Mesendoderm (in vitro differentiated cells): ENCODE measurements around the gene KIAA0232.
"Not testable (repeated sequence)": the region's sequence is repeated elsewhere in the genome, so short reads cannot be mapped to it uniquely, and the experiment has no call there.

Source experiments
- DNase-seq: peaks from one replicate; pipeline ENCODE4 v3.0.0; 2013
- H2AK5ac ChIP-seq: 2 replicates; pipeline ENCODE4 v1.6.1; 2013; ENCODE audit warnings: low read length, inconsistent platforms
- H2BK120ac ChIP-seq: 2 replicates; pipeline ENCODE4 v1.6.1; 2013; ENCODE audit warnings: low read depth, mild to moderate bottlenecking, low read length, moderate library complexity, mixed read lengths
- H2BK15ac ChIP-seq: replicated peaks from 2 replicates; pipeline ENCODE4 v1.6.1; 2013; ENCODE audit warnings: low read depth, mild to moderate bottlenecking, moderate library complexity
- H2BK5ac ChIP-seq: 2 replicates; pipeline ENCODE4 v1.6.1; 2013; ENCODE audit warnings: low read length, inconsistent platforms
- H3K18ac ChIP-seq: 2 replicates; pipeline ENCODE4 v1.6.1; 2013; ENCODE audit warnings: mild to moderate bottlenecking, low read length, mixed read lengths
- H3K23ac ChIP-seq: one replicate; pipeline ENCODE4 v1.6.1; 2013; ENCODE audit warnings: low read length
- H3K27ac ChIP-seq: 2 replicates; pipeline ENCODE4 v1.5.1; 2013; ENCODE audit warnings: low read depth, mild to moderate bottlenecking, inconsistent platforms, low read length, moderate library complexity
- H3K27me3 ChIP-seq: 2 replicates; pipeline ENCODE4 v1.6.1; 2013; ENCODE audit warnings: low read length, control low read depth, mild to moderate bottlenecking, inconsistent platforms; ENCODE audit not compliant: insufficient read depth, poor library complexity
- H3K36me3 ChIP-seq: 2 replicates; pipeline ENCODE4 v1.6.1; 2013; ENCODE audit warnings: low read length, inconsistent platforms; ENCODE audit not compliant: control insufficient read depth, insufficient read depth
- H3K4ac ChIP-seq: one replicate; pipeline ENCODE4 v1.6.1; 2013; ENCODE audit warnings: low read depth, mild to moderate bottlenecking, low read length, moderate library complexity
- H3K4me1 ChIP-seq: 2 replicates; pipeline ENCODE4 v1.6.1; 2013; ENCODE audit warnings: low read depth, low read length, inconsistent platforms; ENCODE audit not compliant: control insufficient read depth
- H3K4me2 ChIP-seq: 2 replicates; pipeline ENCODE4 v1.6.1; 2013; ENCODE audit warnings: low read length
- H3K4me3 ChIP-seq: 2 replicates; pipeline ENCODE4 v1.5.1; 2013; ENCODE audit warnings: mild to moderate bottlenecking, low read length
- H3K56ac ChIP-seq: one replicate; pipeline ENCODE4 v1.6.1; 2013; ENCODE audit warnings: low read length
- H3K79me1 ChIP-seq: 2 replicates; pipeline ENCODE4 v1.6.1; 2013; ENCODE audit warnings: low read length, inconsistent platforms
- H3K79me2 ChIP-seq: 2 replicates; pipeline ENCODE4 v1.6.1; 2013; ENCODE audit warnings: mild to moderate bottlenecking, low read length; ENCODE audit not compliant: control insufficient read depth, insufficient read depth
- H3K9ac ChIP-seq: 2 replicates; pipeline ENCODE4 v1.6.1; 2013; ENCODE audit warnings: low read length, inconsistent platforms
- H4K5ac ChIP-seq: one replicate; pipeline ENCODE4 v1.6.1; 2013; ENCODE audit warnings: low read length
- H4K8ac ChIP-seq: one replicate; pipeline ENCODE4 v1.6.1; 2013; ENCODE audit warnings: low read depth, mild to moderate bottlenecking, control low read depth, low read length, moderate library complexity
- WGBS: extraction: QIAGEN DNeasy Blood & Tissue Kit; methylation state at CpG from one replicate; pipeline ENCODE4 v1.1.7; 2013; ENCODE audit warnings: low lambda C conversion rate, missing lambda C conversion rate; ENCODE audit not compliant: insufficient coverage; ENCODE audit errors: extremely low coverage; 5-methylcytosine and 5-hydroxymethylcytosine counted together

Gene KIAA0232

DNA sequence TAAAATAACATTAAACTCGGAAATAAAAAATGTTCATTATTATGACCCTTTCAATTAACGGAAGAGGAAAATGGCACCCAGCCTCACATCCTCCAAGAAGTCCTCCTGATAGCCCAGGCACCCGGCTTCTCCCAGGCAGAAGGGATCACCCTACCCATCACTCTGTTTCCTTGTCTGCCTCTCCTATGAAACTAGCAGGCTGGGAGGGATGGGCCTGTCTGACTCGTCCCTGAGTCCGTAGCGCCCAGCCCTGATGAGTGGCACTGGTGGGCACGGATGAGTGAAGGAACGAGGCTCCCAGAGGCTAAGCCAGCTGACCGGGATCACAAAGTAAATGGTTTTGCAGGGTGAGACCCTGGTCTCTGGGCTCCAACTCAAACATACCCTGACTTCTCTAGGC lies 28.6 kb upstream of the KIAA0232 start:
- no peak overlapping the region for H3K4me2 ChIP-seq
- no peak overlapping the region for H3K4ac ChIP-seq
- no peak overlapping the region for H3K18ac ChIP-seq
- H3K9ac ChIP-seq, result no peak overlapping the region
- H4K5ac ChIP-seq, result no peak overlapping the region
- H3K79me1 ChIP-seq, result no peaks in the 10 kb centered on the region
- H2BK5ac ChIP-seq, result no peak overlapping the region
- H2BK120ac ChIP-seq, result no peak overlapping the region
- WGBS, result no CpG with 5 or more reads among the region's 9 CpGs
- H2AK5ac ChIP-seq, result no peak overlapping the region
- no peaks in the 10 kb centered on the region for H3K4me1 ChIP-seq
- H3K27ac ChIP-seq, result no peak overlapping the region
- no peaks in the 10 kb centered on the region for H3K79me2 ChIP-seq
- H2BK15ac ChIP-seq, result no peak overlapping the region
- H3K56ac ChIP-seq, result no peak overlapping the region
- H3K23ac ChIP-seq, result no peak overlapping the region
- no peak overlapping the region for H4K8ac ChIP-seq
- H3K36me3 ChIP-seq, result no peaks in the 10 kb centered on the region
- no peak overlapping the region for H3K4me3 ChIP-seq
- no peak for DNase-seq
- no peaks in the 10 kb centered on the region for H3K27me3 ChIP-seq

DNA sequence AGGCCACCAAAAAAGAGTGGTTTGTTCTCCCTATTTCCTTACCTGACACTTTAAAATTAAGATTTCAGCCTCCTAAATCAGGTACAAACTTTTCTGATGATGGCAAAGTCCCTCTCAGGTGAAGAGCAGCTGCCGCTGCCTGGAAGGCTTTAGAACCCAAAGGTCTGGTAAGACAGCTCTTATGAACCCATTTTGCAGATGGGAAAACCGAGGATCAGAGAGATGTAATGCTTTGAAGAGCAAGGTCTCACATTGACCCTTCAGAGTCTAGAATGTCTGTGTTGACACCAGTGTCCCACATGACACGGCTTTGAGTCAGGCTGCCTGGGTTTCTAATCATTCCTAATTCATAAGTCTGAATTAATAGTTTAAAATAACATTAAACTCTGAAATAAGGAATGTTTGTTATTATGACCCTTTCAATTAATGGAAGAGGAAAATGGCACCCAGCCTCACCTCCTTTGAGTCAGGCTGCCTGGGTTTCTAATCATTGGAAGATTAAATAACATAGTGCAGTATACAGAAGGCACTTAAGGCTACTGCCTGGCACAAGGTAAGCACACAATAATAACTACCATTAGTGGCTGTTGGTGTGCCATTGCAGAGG lies 27.9 kb upstream of the KIAA0232 start:
- H2BK120ac ChIP-seq, result no peak overlapping the region
- no peak overlapping the region for H3K27ac ChIP-seq
- no peak overlapping the region for H2BK5ac ChIP-seq
- DNase-seq, result no peak
- H3K36me3 ChIP-seq, result no peaks in the 10 kb centered on the region
- no peak overlapping the region for H3K9ac ChIP-seq
- H3K56ac ChIP-seq, result no peak overlapping the region
- H3K4me3 ChIP-seq, result no peak overlapping the region
- H3K79me2 ChIP-seq, result no peaks in the 10 kb centered on the region
- H3K27me3 ChIP-seq, result no peaks in the 10 kb centered on the region
- no peaks in the 10 kb centered on the region for H3K79me1 ChIP-seq
- no peak overlapping the region for H3K23ac ChIP-seq
- no peaks in the 10 kb centered on the region for H3K4me1 ChIP-seq
- H4K5ac ChIP-seq, result no peak overlapping the region
- WGBS, result no CpG with 5 or more reads among the region's 3 CpGs
- H3K4me2 ChIP-seq, result no peak overlapping the region
- no peak overlapping the region for H3K18ac ChIP-seq
- no peak overlapping the region for H2AK5ac ChIP-seq
- no peak overlapping the region for H3K4ac ChIP-seq
- H2BK15ac ChIP-seq, result no peak overlapping the region
- H4K8ac ChIP-seq, result no peak overlapping the region

GRCh38 chr4:6755088-6755753 lies 27.3 kb upstream of the KIAA0232 start:
- H3K27me3 ChIP-seq, result no peaks in the 10 kb centered on the region
- no peak for DNase-seq

GRCh38 chr4:6756345-6756744 lies 26.2 kb upstream of the KIAA0232 start:
- H3K18ac ChIP-seq, H3K27me3 ChIP-seq, DNase-seq, H3K4me2 ChIP-seq, H2AK5ac ChIP-seq, H2BK15ac ChIP-seq, H2BK5ac ChIP-seq, H3K36me3 ChIP-seq, H3K27ac ChIP-seq, H2BK120ac ChIP-seq, H3K23ac ChIP-seq, H3K79me1 ChIP-seq, H3K79me2 ChIP-seq, H4K5ac ChIP-seq, H3K56ac ChIP-seq, H3K9ac ChIP-seq, H3K4ac ChIP-seq, H3K4me3 ChIP-seq, H4K8ac ChIP-seq, H3K4me1 ChIP-seq: not testable (repeated sequence)
- no CpG with 5 or more reads among the region's 6 CpGs for WGBS

More at GRCh38 chr4:6755088-6755753, 27.3 kb upstream of the KIAA0232 start:
- Histone ChIP-seq H3K23ac (no peak overlapping the region), H4K5ac (no peak overlapping the region), H3K36me3 (no peaks in the 10 kb centered on the region), H3K9ac (no peak overlapping the region), H3K4ac (no peak overlapping the region), H3K4me2 (no peak overlapping the region), H3K79me1 (no peaks in the 10 kb centered on the region), H3K79me2 (no peaks in the 10 kb centered on the region), H4K8ac (no peak overlapping the region), H2BK15ac (no peak overlapping the region), H3K4me3 (no peak overlapping the region), H2BK120ac (no peak overlapping the region), H3K18ac (no peak overlapping the region), H3K56ac (no peak overlapping the region), H2AK5ac (no peak overlapping the region), H2BK5ac (no peak overlapping the region), H3K4me1 (no peaks in the 10 kb centered on the region), H3K27ac (no peak overlapping the region)
- WGBS, result no CpG with 5 or more reads among the region's 5 CpGs

DNA sequence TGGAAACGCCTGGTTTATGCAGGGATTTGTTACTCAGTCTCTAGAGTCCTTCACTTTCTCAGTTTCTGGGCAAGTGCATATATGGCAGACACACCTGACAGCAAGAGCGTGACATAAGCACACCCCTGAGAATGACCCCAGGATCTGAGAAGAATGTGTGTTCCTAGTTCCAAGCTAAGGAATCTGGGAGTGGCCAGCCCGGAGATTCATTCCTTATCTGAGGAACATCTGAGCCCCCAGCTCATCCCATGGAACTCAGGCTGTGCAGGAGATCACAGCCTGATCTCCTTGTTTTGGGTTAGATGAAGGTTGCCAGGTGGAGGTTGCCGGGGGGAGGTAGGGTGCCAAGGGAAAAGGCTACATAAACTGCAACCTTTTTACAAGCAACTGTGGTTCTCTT lies 23.8 kb upstream of the KIAA0232 start:
- H3K4ac ChIP-seq, result no peak overlapping the region
- WGBS, result no CpG with 5 or more reads among the region's 4 CpGs
- no peak overlapping the region for H4K5ac ChIP-seq
- H3K36me3 ChIP-seq, result no peaks in the 10 kb centered on the region
- no peak overlapping the region for H3K4me3 ChIP-seq
- H3K18ac ChIP-seq, result no peak overlapping the region
- H2AK5ac ChIP-seq, result no peak overlapping the region
- H4K8ac ChIP-seq, result no peak overlapping the region
- no peak overlapping the region for H3K27ac ChIP-seq
- no peaks in the 10 kb centered on the region for H3K79me2 ChIP-seq
- H3K4me2 ChIP-seq, result no peak overlapping the region
- H3K23ac ChIP-seq, result no peak overlapping the region
- no peaks in the 10 kb centered on the region for H3K79me1 ChIP-seq
- H2BK15ac ChIP-seq, result no peak overlapping the region
- no peak overlapping the region for H3K56ac ChIP-seq
- H3K9ac ChIP-seq, result no peak overlapping the region
- DNase-seq, result peak; percentile 77
- no peak overlapping the region for H2BK5ac ChIP-seq
- no peak overlapping the region for H2BK120ac ChIP-seq
- no peaks in the 10 kb centered on the region for H3K4me1 ChIP-seq
- H3K27me3 ChIP-seq, result no peaks in the 10 kb centered on the region

DNA sequence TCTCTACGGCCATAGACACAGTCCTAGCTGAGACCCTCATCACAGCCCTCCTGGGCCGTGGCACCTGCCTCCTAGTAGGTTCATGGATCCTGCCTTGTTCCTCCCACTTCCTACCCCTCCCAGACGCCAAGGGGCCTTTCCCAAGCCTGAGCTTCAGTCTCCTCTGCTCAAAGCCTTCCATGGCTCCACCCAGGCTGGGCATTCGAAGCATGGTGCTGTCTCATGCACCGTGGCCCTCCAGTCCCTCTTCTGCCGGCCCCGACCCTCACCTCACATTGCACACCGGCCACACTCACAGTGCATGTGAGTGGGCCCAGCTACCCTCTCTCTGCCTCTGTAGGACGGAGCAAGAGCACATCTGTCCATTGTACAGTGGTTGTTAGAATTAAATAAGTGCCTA lies 21.7 kb upstream of the KIAA0232 start:
- H3K4me3 ChIP-seq, result no peak overlapping the region
- no peak for DNase-seq
- H4K5ac ChIP-seq, result no peak overlapping the region
- no peak overlapping the region for H3K9ac ChIP-seq
- H3K4me2 ChIP-seq, result no peak overlapping the region
- no peak overlapping the region for H3K18ac ChIP-seq
- no peak overlapping the region for H4K8ac ChIP-seq
- H3K56ac ChIP-seq, result no peak overlapping the region
- H3K23ac ChIP-seq, result no peak overlapping the region
- H3K79me2 ChIP-seq, result no peaks in the 10 kb centered on the region
- H2BK15ac ChIP-seq, result no peak overlapping the region
- no peak overlapping the region for H2AK5ac ChIP-seq
- no peak overlapping the region for H3K4ac ChIP-seq
- no peaks in the 10 kb centered on the region for H3K27me3 ChIP-seq
- H2BK120ac ChIP-seq, result no peak overlapping the region
- no peaks in the 10 kb centered on the region for H3K36me3 ChIP-seq
- no CpG with 5 or more reads among the region's 9 CpGs for WGBS
- H3K27ac ChIP-seq, result no peak overlapping the region
- no peaks in the 10 kb centered on the region for H3K79me1 ChIP-seq
- no peak overlapping the region for H2BK5ac ChIP-seq
- no peaks in the 10 kb centered on the region for H3K4me1 ChIP-seq
